ENCODE results near the gene KCNAB3. TPM values are rescaled to one million over a fixed set of nuclear protein-coding genes. Genes with fewer than 3 reads are reported as not detected.

KCNAB3 gene
- total RNA-seq, 1 donor from 2014 or later, result 0.38 TPM

DNA sequence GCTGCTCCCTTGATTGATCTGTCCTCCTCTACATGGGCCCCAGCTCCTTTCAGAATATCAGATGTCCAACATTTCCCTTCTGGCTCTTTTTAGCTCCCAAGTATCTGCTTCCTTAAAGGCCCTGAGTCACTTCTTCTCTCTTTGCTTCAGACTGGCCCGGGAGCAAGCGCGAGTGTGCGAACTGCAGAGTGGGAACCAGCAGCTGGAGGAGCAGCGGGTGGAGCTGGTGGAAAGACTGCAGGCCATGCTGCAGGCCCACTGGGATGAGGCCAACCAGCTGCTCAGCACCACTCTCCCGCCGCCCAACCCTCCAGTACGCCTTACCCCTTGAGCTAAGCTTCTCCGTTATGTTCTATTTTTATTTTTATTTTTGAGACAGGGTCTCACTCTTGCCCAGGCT is 14.7 kb upstream of the KCNAB3 start:
- intact Hi-C loops (cut with DNase I), result no loop called here
- no peak for DNase-seq
- ATAC-seq (ENCODE audit: poor library complexity), result no peak

DNA sequence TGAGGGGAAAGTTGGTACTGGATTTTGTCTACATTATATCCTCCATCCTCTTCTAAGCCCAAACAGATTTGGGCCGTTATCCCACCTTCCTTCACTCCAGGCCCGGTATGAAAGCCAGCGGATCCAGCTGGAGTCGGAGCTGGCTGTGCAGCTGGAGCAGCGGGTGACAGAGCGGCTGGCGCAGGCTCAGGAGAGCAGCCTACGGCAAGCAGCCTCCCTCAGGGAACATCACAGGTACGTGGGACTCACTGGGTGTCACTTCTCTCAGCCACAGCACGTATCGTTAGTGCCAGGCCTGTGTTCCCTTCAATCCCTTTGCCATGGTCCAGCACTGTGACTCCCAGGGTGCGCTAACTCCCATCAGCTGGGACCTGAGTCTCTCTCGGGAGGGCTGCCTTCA is 13.6 kb upstream of the KCNAB3 start:
- DNase-seq (no peak), ATAC-seq (ENCODE audit: poor library complexity) (no peak)

DNA sequence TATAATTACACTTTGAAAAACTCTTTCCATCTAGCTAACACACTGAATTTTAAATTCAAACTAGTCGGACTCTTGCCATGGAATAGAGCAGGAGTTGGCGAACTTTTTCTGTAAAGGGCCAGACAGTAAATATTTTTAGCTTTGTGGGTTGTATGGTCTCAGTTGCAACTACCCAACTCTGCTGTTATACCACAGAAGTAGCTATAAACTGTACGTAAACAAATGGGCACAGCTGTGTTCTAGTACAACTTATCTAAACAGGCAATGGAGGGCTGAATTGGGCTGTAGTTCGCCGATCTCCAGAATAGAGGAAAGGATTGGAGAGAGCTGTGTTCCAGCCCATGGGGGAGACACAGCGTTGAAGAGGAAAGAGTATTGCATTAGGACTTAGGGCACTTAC is 11.1 kb upstream of the KCNAB3 start:
- intact Hi-C loops (cut with DNase I), result no loop called here
- no peak for DNase-seq
- ATAC-seq (ENCODE audit: poor library complexity), result no peak

More for the DNA sequence above, 13.6 kb upstream of the KCNAB3 start:
- intact Hi-C loops (cut with DNase I), result no loop called here

DNA sequence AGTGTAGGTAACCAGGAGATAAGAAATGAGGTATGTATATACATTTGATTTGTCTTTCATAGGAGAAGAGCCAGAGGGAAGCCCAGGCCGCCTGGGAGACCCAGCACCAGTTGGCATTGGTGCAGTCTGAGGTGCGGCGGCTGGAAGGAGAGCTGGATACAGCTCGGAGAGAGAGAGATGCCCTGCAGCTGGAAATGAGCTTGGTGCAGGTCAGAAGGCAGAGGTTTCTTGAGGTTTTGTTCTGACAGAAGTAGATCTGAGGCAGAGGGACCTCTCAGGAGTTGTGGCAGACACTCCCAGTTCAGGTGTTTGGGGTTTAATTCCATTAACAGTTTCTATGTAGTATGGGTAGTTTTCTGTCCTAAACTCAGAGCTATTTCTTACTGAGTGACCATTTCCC is 10.4 kb upstream of the KCNAB3 start:
- DNase-seq, result no peak
- intact Hi-C loops (cut with DNase I), result no loop called here
- no peak for ATAC-seq (ENCODE audit: poor library complexity)

DNA sequence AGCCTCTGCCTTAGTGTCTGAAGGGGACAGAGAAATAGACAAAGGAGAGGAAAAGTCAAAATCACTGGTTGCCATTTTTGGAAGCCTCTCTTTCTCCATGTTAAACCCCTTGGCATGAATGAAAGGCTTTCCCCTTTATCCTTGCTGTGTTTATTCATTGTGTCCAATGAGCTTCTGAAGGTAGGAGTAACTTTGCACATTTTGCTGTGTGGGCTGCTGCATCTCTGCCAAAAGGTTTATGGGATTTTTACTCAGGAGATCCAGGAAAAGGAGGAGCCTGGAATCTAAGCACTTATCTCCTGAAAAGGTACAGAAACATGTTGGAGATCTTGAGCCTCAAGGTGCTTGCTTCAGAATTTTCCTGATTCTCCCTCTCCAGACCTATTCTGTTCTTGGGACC is 6.2 kb upstream of the KCNAB3 start:
- ATAC-seq (ENCODE audit: poor library complexity), result no peak
- no peak for DNase-seq
- intact Hi-C loops (cut with DNase I), result no loop called here

DNA sequence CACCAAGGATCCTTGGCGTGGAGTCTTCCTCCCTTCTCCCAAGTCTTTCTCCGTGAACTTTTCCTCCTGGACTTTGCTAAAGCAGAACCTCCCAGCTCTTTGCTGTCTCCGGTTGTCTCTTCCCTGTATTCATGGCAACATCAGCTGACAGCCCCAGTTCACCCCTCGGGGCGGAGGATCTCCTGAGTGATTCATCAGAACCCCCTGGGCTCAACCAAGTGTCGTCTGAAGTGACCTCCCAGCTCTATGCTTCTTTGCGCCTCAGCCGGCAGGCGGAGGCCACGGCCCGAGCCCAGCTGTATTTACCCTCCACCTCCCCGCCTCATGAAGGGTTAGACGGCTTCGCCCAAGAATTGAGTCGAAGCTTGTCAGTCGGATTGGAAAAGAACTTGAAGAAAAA is 3.3 kb upstream of the KCNAB3 start:
- intact Hi-C loops (cut with DNase I), result no loop called here
- ATAC-seq (ENCODE audit: poor library complexity), result no peak
- no peak for DNase-seq

DNA sequence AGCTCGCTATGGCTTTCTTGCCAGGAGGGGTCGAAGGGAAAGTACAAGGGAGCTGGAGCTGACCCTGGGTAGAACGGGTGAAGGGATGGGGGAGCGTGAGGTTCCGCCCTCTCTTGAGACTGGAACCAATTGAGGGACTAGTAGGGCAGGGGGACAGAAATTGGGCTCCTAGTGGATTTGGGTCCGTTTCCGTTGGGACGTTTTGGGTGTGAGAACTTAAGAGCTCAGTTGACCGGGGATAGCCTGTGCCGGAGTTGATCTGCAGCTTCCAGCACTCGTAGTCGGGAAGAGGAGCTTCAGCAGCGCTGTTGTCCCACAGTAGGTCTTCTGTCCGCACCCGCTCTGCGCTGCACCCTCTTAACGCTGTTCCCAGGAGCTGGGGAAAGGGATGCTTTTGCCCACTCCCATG is 2.8 kb upstream of the KCNAB3 start:
- intact Hi-C loops (cut with DNase I), result no loop called here
- DNase-seq (no peak), ATAC-seq (ENCODE audit: poor library complexity) (peak; percentile 38)

DNA sequence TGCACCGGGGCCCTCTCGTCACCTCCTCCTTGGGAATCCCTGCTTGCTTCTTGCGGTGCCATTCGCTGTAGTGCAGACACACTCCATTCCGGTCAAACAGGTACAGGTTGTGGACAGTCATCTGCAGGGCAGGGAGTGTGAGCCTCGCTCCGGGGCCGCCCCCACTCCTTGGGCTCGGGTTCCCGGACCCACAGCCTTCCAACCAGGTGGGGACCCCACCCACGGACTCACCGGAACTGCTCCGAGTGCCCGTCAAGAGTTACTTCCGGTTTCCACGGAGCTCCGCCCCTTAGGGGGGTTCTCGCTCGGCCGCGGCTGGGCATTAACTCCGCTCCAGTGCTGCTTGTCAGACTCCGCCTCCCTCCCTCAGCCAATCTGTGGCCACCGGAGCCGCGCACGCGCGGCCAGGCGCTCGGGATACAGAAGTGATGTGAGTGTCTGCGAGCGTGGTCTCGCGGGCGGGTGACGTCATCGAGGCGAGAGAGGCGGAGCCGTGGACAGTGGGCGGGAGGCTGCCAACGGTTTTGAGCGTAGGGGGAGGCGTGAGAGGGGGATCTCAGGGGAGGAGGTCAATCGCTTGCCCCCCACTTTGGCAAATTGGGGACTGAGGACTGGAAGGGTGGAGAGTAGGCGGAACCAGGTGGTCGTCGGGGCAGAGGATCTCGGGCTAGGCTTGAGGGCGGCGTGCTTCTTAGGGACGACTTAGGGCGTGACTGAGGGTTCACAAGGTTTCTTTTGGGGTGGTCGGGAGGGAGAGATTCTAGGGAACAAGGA is 2.2 kb upstream of the KCNAB3 start, which contains the start of the genes CNTROB and TRAPPC1:
CNTROB (plus strand) TSS at position 498 of the 774 bp plus-strand sequence. CDS start 874 bp downstream, outside the sequence.
TRAPPC1 (minus strand) TSS at position 238 of the 774 bp plus-strand sequence; CDS start at position 121, 117 bp downstream.
- ATAC-seq (ENCODE audit: poor library complexity) (peak; percentile 99), DNase-seq (peak; percentile 100)
- intact Hi-C loops (cut with DNase I), result no loop called here

DNA sequence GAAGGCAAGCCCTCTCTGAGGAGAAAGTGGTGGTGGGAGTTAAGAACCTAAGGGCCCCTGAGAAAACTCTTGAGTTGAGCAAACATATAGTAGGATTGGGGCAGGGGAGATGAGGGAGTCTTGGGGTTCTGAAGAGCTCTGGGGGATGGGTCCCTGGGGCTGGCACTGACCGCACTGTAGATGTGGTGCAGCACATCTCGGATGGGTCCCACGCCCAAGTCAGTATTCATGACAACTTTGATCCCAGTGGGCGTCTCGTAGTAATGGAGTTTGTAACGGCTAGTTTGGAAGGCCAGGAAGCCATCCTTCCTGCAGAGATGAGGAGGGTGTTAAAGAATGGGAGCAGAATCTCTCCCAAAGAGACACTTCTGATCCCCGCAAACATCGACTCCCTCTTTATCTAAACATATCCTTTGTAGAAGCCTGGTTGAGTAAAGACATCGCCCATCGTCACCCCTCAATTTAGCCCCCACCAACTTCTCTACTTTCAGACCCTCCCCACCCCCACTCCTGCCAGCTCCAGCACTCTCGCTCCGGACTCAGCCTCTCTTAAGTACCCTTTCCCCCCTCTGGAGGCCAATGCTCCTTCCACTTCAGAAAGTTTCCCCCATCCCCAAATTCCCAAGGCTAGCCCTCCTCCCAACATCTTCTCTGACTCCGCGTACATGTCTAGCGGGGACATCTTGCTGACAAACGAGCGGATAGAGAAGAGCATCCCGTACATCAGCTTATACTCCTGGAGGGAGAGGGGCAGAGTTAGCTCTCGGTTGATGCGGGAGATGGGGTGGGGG is 1.4 kb upstream of the KCNAB3 start:
- DNase-seq (no peak), ATAC-seq (ENCODE audit: poor library complexity) (no peak)
- intact Hi-C loops (cut with DNase I), result no loop called here

DNA sequence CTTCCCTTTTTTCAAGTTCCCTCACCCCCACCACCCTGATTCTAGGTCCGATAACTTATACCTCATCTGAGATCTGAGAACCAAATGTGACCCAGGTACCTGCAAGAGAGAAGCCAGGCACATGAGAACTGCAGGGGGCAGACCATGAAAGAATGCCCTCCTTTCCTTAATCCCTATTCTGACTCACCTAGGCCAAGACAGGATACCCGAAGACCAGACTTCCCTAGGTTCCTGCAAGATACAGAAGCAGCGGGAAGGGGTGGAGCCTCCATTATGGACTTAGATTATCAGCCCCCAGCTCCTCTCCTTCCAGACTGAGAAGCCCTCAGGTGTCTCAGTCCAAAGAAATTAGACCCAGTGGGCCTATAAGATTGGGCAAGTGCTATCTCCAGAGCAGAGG is 2.1 kb downstream of the KCNAB3 start:
- no peak for DNase-seq
- no peak for ATAC-seq (ENCODE audit: poor library complexity)
- intact Hi-C loops (cut with DNase I), result no loop called here

DNA sequence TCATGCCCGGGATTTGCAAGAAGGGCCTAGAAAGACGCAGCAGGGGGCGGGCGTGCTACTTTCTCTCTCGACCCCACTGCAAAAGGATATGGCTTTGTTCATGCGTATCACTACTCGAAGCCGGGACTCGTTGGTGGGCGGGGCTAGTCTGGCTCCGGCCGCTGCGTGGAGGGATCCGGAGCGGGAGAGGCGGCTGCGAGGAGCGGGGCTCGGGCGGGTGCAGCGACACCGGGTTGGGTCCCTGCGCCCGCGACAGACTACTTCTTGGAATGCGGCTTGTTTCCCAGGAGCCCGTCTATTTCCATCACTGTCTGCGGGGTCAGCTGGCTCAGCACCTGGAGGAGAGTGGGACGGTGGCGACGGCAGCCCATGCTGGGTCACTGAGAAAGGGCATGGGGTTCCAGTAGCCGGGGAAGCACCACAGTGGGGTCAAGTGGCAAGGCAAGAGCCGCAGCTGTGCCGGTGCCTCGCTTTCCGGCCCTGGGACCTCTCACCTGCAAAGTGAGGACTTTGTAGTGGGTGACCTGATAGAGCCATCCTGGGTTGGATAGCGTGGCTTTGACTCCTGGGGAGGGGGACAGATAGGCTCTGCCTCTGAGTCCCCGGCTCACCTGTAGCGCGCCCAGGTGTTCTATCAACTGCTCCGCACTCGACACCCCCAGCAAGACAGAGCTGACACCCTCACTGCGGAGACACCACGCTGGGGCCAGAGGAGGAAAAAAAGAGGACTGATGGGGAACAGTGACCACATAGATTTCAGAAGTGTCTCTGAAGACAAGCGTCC is 6.6 kb downstream of the KCNAB3 start:
- DNase-seq (peak; percentile 92), ATAC-seq (ENCODE audit: poor library complexity) (peak; percentile 96)
- intact Hi-C loops (cut with DNase I), result no loop called here

DNA sequence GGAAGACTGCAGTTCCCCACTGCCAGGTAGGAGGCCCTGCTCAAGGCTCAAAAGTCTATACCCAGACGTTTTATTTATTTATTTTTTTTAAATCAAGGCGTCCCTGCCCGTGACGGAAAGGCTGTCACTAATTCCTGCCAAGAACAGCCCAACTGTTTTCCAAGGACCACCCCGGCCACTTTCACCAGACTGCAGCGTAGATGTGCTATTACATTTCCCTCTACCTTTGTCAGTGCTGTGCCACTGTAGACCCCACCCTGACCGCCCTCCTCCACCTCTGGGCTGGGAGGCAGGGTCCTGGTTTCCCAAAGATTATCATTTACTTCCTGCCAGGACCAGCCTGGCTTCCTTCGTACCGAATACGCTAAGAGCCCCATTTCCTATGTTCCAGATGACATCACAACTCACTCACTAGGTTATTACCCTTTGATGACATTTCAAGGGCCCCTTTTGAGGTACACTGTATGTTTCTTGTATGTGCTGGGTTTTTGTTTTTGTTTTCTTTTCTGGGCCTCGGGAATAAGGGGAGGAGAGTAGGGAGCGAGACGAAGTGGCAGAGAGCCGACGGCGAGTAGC is 7.3 kb downstream of the KCNAB3 start:
- no peak for DNase-seq
- intact Hi-C loops (cut with DNase I), result no loop called here
- no peak for ATAC-seq (ENCODE audit: poor library complexity)

DNA sequence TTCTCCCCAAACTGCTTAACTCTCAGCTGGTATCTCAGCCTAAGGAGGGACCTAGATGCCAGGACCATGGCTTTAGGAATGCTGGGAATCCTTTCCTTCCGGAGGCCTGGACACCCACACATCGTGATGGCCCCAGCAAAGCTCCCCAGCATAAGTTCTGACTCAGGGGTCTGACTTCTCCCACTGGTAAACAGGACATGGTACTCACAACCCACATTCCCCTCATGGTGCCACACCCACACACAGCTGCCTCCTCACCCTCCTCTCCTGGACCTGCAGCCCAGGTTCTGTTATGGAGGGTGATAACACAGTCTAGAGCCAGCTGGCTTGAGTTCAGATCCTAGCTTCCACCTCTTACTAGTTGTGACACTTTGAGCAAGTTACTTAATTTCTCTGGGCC is 12.8 kb downstream of the KCNAB3 start:
- no peak for ATAC-seq (ENCODE audit: poor library complexity)
- intact Hi-C loops (cut with DNase I), result no loop called here
- no peak for DNase-seq

DNA sequence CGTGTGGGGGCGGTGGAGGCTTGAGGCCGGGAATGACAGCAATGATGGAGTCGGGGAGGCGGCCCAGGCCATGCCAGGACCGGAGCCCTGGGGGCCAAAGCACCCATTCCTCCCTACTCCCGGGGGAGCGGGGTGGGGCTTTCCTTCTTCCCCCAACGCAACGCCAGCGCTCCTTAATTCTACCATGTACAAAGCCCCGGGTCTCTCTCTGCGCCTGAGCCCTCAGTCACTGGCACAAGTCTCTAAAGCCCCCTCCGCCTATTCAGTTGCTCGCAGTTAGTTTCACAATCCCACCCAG is 13.3 kb downstream of the KCNAB3 start:
- intact Hi-C loops (cut with DNase I), result no loop called here
- DNase-seq, result no peak
- no peak for ATAC-seq (ENCODE audit: poor library complexity)

DNA sequence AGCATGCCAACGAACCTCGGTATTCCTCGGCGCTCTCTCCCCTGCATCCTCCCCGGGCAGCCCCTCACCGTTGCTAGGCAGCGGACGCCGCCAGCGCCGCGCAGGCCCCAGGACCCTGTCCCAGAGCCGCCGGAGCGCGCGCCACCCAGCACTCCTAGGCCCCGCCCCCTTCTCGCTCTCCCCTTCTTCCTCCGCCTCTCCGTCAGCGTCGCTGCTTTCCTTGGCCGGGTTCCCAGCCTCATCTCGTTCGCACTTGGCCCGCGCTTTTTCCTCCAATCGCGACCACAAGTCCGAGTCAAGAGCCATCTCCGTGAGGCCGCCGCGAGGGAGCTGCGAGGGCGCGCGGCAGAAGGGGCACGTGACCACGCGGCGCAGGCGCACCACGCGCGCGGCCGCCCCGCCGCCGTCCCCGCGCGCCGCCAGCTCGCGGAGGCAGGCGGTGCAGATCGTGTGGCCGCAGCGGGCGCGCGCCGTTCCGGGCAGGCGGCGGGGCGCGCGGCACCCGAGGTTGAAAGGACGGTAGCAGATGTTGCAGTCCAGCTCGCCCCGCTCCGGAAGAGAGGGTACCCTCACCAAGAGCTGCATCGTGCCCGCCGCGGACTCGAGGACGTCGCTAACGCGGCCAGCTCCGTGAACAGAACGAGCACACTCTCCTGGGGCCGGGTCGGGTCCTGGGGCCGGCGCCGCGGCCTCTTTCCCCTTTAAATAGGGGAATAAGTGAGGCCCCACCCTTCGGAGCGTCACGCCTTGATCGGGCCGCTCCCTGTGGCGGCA is 13.9 kb downstream of the KCNAB3 start, which contains the start of gene RNF227:
RNF227 (minus strand) TSS at position 679 of the 774 bp plus-strand sequence; CDS start at position 585, 94 bp downstream.
- intact Hi-C loops (cut with DNase I), result loop anchor here (2.0 kb wide), 1 partner anchor 73 kb away; no protein-coding TSS in a partner anchor
- DNase-seq (peak; percentile 95), ATAC-seq (ENCODE audit: poor library complexity) (peak; percentile 94)

DNA sequence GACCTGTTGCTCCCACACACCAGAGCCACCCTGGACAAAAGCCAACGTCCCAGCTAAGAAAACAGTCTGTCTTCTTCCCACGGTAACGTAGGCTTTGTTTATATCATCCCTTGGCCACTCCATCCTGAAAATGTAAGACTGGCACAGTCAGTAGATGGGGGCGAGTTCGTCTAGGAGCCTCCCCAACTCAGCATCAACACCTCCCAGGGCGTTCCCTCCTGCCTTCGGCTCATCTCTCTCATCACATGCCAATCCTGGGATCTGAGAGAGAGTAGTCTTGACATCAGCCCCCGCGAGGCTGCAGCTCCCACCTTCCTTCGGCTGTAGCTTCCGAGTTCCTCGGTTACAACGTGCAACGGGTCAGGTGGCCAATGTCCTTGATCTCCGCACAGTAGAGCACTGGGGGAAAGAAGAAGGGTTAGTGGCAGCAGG is 14.5 kb downstream of the KCNAB3 start:
- intact Hi-C loops (cut with DNase I), result loop anchor here (2.0 kb wide), 1 partner anchor 74 kb away; no protein-coding TSS in a partner anchor
- DNase-seq (no peak), ATAC-seq (ENCODE audit: poor library complexity) (no peak)

DNA sequence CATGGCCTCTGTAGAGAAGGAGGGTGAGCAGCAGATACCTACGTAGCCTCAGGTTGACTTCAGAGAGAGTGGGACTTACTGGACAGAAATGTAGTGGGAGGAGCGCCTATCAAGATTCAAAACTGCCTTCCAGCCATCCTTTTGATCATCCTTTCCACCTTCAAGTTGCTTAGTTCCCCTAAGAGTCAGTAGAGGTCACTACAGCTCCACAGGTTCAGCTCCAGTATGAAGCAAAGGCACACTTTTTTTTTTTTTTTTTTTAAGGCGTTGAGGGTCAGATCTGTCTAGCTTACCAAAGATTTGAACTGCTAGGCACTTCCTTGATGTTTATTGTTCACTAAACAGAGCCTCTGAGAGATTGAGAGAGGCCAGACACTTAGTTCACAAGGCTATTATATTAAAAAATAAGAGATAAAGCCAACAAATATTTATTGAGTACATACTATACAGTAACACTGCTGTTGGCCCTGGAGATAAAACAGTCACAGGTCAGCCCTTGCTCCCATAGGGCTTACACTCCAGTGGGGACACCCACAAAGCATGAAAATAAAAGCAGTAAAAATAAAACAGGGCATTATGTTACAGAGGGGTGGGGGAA is 16.6 kb downstream of the KCNAB3 start:
- intact Hi-C loops (cut with DNase I), result loop anchor here (5.0 kb wide), 1 partner anchor 129 kb away; no protein-coding TSS in a partner anchor
- DNase-seq (no peak), ATAC-seq (ENCODE audit: poor library complexity) (peak; percentile 29)

All from Right ventricle myocardium superior (tissue), 1 donor.